ENCODE measurements around the gene EPHA7. TPM values are rescaled to one million over a fixed set of nuclear protein-coding genes. Genes with fewer than 3 reads are reported as not detected.

The EPHA7 gene
- 4.6 TPM for total RNA-seq

DNA sequence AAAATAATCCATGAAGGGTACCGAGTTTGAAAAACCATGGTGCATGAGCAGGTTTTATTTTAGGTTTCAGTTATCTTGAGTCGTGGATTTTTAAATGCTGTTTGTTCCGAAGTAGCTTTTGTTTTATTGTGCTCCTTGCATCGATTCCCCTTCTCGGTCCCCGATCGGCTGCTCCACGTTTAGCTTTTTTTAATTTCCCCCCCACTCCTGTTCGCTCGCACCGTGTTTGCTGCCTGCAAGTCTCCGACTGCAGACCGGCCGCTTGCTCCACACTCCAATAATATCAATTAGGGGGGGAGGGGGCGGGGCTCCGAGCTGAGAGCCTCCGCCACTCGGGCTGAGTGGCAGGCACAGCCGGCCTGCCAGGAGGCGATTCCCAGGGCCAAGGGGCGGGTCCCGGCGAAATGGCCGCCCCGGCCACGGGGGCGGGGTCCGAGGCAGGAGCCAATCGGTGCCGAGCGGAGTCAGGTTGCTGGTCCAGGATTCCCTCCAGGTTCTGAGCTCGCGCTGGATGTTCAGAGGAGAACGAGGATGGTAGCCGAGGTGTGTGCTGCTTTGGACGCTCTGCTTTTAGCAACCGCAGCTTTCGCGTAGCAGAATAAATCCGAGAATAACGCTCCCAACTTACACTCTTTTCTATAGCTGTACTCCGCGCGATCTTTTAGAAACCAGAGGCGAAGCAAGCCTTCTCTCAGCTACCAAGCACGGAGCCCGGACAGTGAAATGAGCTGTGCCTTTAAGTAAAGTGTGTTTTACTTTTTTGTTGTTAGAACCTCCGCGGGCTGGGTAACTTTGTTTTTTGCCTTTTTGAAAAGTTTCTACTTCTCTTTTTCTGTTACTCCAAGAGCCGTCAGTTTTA is at the start of gene EPHA7:
Gene EPHA7, minus strand, starts transcription at position 256 of the 859 bp plus-strand sequence. Its CDS starts 218 bp downstream, at position 38.
- DNase-seq (ENCODE audit: low spot score): peak; percentile 93

- no peak for DNase-seq (ENCODE audit: low spot score)
These were observed 48.9 kb upstream of the EPHA7 start for GRCh38 chr6:93468291-93468690.

GRCh38 chr6:93454533-93454932 is 35.2 kb upstream of the EPHA7 start:
- DNase-seq (ENCODE audit: low spot score): no peak

GRCh38 chr6:93453956-93454355 is 34.6 kb upstream of the EPHA7 start:
- no peak for DNase-seq (ENCODE audit: low spot score)

- no peak for DNase-seq (ENCODE audit: low spot score)
These were observed 28.5 kb upstream of the EPHA7 start for GRCh38 chr6:93447874-93448273.

- DNase-seq (ENCODE audit: low spot score): no peak
These were observed 18.1 kb upstream of the EPHA7 start for GRCh38 chr6:93437491-93437890.

- DNase-seq (ENCODE audit: low spot score): no peak
These were observed 14.2 kb upstream of the EPHA7 start for GRCh38 chr6:93433592-93433991.

- no peak for DNase-seq (ENCODE audit: low spot score)
These were observed 5.1 kb upstream of the EPHA7 start for GRCh38 chr6:93424303-93425064.

GRCh38 chr6:93423542-93423941 is 4.2 kb upstream of the EPHA7 start:
- DNase-seq (ENCODE audit: low spot score): no peak

DNA sequence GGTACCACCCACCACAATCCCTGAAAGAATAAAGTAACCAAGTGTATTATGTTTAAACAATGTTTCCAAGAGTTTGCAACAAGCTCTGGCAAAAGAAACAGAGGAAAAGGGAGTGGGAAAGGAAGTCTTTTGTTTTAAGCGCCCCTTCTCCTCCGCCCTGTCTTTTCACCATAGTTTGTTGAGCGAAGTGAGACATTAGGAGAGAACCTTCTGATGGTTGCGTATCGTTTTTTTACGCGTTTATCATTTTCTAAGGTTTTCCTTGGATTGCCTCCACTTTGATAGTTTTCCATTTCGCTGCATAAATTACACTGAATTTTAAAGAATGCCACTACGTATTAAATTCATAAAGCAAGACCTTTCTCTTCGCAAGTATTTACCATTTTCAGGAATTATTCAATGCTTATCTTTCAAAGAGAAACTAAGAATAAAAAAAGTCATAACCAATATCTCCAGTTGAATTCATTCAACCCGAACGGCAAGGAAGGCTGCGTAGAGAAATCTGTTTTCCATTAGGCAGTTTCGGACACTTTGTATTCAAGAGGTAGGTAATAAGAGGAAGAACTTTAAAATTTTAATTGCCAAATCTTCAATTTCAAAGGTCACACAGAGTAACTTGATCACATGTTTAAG is 920 bp upstream of the EPHA7 start:
- DNase-seq (ENCODE audit: low spot score): no peak

DNA sequence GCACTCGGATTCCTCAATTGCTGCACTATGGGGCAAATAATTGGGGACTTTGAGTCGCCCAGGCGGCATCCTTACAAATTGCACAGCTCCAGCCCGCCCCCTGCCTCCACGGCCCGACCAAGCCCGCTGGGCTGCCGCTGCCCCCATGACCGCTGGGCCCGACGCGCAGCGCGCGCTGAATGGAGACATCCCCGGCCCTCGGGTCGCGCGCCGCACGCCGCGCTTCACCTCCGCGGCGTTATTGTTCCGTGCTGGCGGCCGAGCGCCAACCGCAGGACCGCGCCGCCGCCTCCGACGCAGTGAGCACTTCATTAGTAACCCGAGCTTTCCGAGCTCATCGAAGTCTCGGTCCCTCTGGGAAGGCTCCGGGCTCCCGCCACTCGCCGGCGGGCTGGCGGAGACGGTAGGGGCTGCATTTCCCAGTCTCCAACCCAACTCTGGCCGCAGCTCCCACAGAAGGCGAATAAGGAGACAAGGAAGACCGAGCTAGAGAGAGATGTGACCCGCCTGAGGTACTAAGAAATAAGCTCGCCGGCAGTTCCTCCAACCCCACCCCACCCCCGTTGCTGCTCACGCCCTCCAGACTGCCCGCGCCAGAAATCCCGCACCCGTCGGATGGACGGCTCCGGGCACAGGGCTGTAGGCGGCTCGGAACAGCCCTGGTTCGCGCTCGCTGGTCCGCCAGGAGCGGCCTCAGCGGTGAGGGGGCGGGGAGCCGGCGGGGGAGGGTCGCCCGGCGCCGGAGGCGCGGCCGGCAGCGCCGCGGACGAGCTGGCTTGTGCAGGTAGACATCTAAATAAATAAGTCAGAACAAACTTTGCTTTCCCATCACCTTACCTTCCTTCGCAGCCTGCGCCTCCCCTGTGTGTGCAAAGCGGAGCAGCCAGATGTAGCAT is 703 bp downstream of the EPHA7 start:
- DNase-seq (ENCODE audit: low spot score): peak; percentile 43

DNA sequence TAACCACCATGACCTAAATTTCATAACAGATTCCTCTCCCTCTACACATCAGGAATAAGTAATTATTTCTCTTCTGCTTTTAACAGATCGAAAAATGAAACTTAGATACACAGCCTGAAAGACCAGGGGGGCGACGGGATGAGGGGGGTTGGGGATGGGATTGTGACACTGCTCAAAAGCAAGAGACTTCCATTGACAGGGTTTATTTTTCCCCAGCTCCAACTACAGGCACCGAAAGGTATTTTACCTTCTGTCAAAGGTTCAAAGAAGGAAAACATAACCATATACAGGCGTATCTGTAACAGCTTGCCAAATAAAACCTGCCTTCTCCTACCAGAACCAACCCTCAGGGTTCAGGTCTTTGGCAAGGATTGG is 1.3 kb downstream of the EPHA7 start:
- DNase-seq (ENCODE audit: low spot score): no peak

- DNase-seq (ENCODE audit: low spot score): peak; percentile 40
These were observed 1.8 kb downstream of the EPHA7 start for GRCh38 chr6:93417421-93418013.

GRCh38 chr6:93416571-93417420 is 2.6 kb downstream of the EPHA7 start:
- DNase-seq (ENCODE audit: low spot score): peak; percentile 42

DNA sequence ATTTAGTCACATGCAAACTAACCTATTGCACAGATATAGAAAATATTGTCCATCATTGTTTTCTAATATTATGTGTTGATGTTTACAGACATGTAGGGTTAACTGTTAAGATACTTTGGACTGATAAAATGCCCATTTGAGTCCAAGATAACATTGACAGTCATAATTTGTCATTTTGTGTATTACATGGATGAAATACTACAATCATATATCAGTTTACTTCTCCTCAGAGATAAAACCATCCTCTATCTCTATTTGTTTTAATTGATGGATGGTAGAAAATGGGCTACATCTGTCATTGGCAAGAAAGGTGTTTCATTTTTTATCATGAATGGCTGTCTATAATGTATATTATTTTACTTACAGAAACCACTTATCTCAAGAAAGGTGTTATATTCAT is 6.2 kb downstream of the EPHA7 start:
- no peak for DNase-seq (ENCODE audit: low spot score)

- no peak for DNase-seq (ENCODE audit: low spot score)
These were observed 6.9 kb downstream of the EPHA7 start for GRCh38 chr6:93412452-93412851.

DNA sequence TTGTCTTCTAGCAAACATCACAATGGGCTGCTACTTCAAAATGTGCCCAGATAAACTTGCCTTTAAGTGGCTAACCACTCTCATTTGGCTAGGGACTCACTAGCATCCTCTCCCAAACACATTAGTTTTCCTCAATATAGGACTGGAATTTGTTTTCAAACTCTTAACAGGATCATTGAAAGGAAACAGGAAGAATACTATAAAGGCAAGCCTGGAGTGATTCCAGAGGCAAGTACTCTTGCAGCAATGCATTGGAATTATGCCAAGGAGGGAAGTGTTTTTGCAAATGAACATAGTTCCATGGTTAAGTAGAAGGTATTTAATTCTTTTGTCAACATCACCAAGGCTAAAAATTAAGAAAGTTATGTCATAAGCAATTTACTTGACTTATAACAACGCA is 12.2 kb downstream of the EPHA7 start:
- no peak for DNase-seq (ENCODE audit: low spot score)

- no peak for DNase-seq (ENCODE audit: low spot score)
These were observed 16.0 kb downstream of the EPHA7 start for GRCh38 chr6:93403390-93403789.

GRCh38 chr6:93398723-93399122 is 20.6 kb downstream of the EPHA7 start:
- no peak for DNase-seq (ENCODE audit: low spot score)

- no peak for DNase-seq (ENCODE audit: low spot score)
These were observed 24.9 kb downstream of the EPHA7 start for GRCh38 chr6:93394471-93394870.

All from ureter (tissue), 1 donor.